ENCODE results near the gene CDKN1A.

DNA sequence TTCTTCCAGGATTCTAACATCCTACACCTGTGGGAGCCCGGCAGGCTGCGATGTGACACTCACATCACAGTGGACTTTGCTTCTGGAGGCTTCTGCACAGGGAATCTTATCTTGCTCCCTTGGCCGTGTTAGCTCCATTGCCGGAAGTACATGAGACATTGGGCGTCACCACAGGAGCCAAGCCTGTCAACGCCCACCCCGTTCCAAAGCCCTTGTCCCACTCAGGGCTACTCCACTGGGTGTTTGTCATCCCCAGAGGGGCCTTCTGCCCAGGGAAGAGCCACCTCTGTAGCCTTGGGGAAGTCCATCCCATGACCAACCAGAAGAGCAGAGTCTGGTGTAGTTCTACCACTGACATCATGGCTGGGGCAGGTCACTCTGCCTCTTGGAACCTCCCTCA lies 20.8 kb downstream of the CDKN1A start:
- TF ChIP-seq, protein P1, sequence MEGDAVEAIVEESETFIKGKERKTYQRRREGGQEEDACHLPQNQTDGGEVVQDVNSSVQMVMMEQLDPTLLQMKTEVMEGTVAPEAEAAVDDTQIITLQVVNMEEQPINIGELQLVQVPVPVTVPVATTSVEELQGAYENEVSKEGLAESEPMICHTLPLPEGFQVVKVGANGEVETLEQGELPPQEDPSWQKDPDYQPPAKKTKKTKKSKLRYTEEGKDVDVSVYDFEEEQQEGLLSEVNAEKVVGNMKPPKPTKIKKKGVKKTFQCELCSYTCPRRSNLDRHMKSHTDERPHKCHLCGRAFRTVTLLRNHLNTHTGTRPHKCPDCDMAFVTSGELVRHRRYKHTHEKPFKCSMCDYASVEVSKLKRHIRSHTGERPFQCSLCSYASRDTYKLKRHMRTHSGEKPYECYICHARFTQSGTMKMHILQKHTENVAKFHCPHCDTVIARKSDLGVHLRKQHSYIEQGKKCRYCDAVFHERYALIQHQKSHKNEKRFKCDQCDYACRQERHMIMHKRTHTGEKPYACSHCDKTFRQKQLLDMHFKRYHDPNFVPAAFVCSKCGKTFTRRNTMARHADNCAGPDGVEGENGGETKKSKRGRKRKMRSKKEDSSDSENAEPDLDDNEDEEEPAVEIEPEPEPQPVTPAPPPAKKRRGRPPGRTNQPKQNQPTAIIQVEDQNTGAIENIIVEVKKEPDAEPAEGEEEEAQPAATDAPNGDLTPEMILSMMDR (IDR thresholded peaks at IDR 0.05), result no peak
- TF ChIP-seq EP300 (IDR thresholded peaks at IDR 0.05), result no peak

All from ovary (tissue), 3 donors.